GM12874 (cell line): ENCODE data around the gene ECI2.

Experiments used
- TF ChIP-seq, protein P1 (sequence below): IDR thresholded peaks from 2 replicates; pipeline ENCODE4 v1.5.1; 2011; ENCODE audit warnings: low read depth, mild to moderate bottlenecking, control low read depth, low read length, moderate library complexity; ENCODE audit not compliant: insufficient read depth

The ECI2 gene

DNA sequence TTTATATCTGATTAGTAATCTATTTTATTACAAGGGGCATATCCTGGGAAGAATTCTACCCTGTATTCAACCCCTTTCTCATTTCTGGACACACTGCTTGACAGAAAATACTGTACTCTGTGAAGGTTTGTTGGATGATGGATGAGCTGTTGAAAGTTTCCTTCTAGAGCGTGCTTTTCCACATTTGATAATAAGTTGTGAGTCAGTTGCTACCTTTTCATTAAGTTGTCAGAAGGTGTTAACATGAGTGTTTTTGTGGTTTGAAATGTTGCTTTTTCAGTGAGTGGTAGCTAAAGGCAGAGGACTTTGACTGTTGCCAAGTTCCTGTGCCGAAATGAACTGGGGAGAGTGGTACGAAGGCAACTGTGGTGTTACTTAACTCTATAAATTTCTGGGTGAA lies 3.9 kb upstream of the ECI2 start:
- TF ChIP-seq, protein P1, sequence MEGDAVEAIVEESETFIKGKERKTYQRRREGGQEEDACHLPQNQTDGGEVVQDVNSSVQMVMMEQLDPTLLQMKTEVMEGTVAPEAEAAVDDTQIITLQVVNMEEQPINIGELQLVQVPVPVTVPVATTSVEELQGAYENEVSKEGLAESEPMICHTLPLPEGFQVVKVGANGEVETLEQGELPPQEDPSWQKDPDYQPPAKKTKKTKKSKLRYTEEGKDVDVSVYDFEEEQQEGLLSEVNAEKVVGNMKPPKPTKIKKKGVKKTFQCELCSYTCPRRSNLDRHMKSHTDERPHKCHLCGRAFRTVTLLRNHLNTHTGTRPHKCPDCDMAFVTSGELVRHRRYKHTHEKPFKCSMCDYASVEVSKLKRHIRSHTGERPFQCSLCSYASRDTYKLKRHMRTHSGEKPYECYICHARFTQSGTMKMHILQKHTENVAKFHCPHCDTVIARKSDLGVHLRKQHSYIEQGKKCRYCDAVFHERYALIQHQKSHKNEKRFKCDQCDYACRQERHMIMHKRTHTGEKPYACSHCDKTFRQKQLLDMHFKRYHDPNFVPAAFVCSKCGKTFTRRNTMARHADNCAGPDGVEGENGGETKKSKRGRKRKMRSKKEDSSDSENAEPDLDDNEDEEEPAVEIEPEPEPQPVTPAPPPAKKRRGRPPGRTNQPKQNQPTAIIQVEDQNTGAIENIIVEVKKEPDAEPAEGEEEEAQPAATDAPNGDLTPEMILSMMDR: no peak

DNA sequence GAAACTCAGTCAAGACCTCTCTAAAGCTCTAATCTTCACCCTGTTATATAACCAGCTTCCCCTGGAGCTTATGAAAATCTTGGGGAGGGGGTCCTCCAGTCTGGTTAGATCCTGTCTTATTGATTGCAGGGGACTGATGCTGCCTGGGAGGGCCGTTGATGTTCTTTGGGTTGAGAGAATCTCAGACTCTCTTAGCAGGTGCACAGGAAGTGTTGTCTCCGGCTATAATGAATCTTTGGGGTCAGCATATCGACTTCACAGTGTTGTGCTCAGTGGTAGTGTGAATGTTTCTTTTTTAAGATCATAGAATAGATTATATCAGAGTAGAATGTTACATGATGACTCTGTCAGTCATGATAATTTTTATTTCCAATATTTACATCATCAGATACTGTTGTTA lies 2.8 kb upstream of the ECI2 start:
- TF ChIP-seq, protein P1: no peak

DNA sequence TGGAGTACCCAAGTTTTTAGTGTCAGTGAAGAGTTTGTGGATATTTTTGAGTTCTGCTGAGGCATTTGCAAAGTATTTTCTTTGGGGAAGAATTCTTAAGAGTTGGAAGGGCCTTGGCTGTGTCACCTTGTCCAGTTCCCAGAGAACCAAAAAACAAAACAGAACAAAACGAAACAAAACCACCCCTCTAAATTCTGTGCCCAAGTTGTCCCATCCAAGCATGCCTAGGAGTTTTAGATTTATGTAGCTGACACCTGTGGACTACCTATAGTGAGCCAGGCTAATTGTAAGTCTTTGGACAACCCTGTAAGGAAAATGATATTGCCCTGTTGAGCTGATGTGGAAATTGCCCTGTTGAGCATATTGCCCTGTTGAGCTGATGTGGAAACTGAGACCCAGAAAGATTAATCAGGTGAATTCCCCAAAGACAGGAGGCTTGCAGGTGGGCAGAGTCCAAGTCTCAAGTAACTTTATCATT lies 1.0 kb upstream of the ECI2 start:
- TF ChIP-seq, protein P1: no peak

DNA sequence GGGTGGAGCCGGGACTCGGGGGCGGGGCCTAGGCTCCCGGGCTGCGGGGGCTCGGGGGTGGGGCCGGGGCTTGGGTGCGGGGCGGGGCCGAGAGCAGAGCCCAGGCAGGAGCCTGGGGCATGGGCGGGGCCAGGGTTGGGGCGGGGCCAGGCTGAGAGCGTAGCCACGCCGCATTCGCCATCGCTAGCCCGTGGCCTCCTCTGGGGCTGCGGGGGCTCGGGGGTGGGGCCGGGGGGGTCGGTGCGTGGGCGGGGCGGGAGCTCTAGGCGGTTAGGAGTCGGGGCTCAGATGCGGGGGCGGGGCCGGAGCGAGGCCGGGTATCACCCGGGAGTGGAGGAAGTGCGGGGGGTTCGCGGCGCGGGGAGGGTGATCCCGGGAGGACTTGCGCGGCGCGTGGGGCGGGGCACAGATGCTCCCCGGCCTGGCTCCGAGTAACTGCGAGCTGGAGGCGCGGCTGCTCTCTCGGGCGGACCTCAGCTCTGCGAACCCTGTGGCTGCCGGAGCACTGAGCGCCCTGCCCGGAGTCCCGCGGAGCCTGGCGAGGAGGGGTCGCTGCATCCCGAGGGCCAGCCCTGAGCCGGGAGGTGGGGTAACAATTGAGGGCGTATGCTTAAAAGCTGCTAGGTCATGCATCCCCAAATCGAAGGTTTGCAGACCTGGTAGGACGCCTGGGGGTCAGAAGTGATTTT lies 434 bp upstream of the ECI2 start:
- TF ChIP-seq, protein P1: no peak

DNA sequence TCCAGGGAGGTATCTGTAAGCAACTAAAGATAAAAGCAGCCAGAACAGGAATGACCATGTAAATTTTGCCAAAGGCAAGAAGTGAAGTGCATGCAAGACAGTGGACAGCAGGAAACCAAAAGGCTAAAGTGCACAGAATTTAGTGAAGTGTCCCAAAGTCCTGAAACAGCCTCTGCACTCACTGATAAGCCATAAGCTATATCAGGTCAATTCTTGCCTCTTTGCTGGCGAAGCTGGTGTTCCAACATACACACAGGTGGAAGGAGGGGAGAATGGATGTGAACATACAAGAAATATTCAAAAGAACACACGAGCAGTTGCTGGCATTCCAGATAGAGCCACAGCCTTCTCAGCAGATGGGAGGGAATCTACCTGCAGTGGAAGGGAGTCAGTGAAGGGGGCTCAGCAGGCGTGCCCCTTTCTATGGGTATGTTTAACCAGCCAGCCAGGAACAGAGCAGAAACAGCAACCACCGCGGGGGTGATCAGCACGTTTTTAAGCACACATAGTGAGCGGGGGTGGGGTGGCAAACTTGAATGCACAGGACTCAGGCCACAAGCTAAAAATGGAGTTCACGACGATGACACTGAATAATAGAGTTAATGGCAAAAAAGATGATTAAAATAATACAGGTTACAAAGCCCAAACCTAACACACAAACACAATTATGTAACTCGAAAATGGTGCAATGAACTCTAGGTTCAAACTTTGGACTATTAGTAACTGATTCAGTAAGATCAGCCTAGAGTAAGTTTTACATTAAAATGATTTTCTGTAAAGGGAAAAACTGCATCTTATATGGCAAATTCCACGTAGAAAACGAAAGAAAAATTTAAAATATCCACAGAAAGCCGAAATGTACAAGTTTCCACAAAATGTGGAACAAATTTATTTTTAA lies 1.2 kb downstream of the ECI2 start:
- TF ChIP-seq, protein P1: no peak

DNA sequence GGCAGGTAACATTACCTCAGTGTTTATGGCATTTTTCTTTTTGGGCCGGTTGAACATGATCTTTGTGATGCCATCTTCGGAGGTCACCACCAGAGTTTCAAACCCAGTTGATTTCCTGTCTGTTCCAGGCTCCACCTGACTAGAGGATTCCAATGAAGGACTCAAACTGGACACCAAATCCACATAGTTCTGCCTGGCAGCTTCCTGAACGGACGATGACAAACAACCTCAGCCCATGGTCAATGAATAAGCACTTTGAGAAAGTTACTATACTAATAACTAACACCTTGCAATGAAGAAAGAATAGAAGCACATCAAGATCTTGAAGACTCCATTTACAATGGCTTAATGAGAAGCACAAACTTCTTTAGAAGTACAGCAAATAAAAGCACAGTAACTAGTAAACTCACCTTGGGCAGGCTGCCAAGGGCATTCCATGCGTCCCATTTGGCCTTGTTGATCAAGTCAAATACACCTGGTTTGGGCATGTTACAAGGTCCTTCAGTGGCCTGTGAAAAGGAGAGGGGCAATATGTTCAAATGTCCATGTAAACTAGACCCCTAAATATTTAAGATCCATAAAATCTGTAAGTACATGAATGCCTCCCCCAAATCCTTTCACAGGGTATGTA lies 4.9 kb downstream of the ECI2 start:
- TF ChIP-seq, protein P1: no peak

DNA sequence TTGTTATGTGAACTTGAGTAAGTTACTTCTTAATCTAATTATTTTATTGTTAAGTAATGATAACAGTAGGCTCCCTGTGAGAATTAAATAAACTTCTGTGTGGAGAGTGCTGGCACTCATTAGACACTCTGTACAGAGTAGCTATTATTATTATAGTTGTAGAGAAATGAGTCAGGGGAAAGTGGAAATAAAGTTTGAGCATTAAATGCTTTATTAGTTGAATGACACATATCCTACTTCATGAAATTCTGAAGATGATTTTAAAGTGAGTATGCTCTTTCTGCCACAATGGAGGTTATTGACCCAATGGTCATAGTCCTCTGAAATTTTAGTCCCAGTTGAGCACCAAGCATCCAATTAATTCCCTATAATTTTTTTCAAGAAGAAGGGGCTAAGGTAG lies 5.9 kb downstream of the ECI2 start:
- TF ChIP-seq, protein P1: no peak
